Measurements from ENCODE around the gene EIF4B. TPM values are rescaled to one million over a fixed set of nuclear protein-coding genes. Genes with fewer than 3 reads are reported as not detected.

Gene EIF4B
- total and polyA plus RNA-seq, 4 donors, result 81.9 to 684 (median 220) TPM

GRCh38 chr12:53057816-53058500 lies 51.7 kb downstream of the EIF4B start:
- no peak overlapping the region for H3K9ac ChIP-seq (ENCODE audit: insufficient read depth in 1 of 2, low read length in 2 of 2)
- no peak for DNase-seq
- peaks cover 0 to 61% (median 59%) of the 10 kb centered on the region in 4 donors for H3K36me3 ChIP-seq (ENCODE audit: control insufficient read depth in 4 of 4, insufficient read depth in 4 of 4, low read length in 4 of 4)
- no peaks in the 10 kb centered on the region for H3K9me3 ChIP-seq (ENCODE audit: control insufficient read depth in 4 of 4, insufficient read depth in 3 of 4, low read length in 3 of 4)
- H3K27me3 ChIP-seq (ENCODE audit: control insufficient read depth in 3 of 3, insufficient read depth in 3 of 3, low read length in 2 of 3), result no peaks in the 10 kb centered on the region
- no peak overlapping the region for H3K4me3 ChIP-seq
- peaks cover 0 to 36% (median 21%) of the 10 kb centered on the region in 5 donors for H3K4me1 ChIP-seq (ENCODE audit: control insufficient read depth in 5 of 5, insufficient read depth in 5 of 5, low read length in 5 of 5)
- WGBS, 2 donors, result 92 to 93% methylated on average over 13 of the region's 13 CpGs
- H3K27ac ChIP-seq (ENCODE audit: low read depth in 1 of 2, low read length in 1 of 2), result no peak overlapping the region
- no peak for ATAC-seq (ENCODE audit: insufficient read depth, low FRiP score)
- TF ChIP-seq CTCF (IDR thresholded peaks at IDR 0.05; ENCODE audit: control extremely low read depth, extremely low read depth), result no peak

- Histone ChIP-seq H3K27me3 (ENCODE audit: control insufficient read depth in 3 of 3, insufficient read depth in 3 of 3, low read length in 2 of 3) (no peaks in the 10 kb centered on the region), H3K27ac (ENCODE audit: low read depth in 1 of 2, low read length in 1 of 2) (no peak overlapping the region), H3K4me1 (ENCODE audit: control insufficient read depth in 5 of 5, insufficient read depth in 5 of 5, low read length in 5 of 5) (peaks cover 0 to 27% (median 15%) of the 10 kb centered on the region in 5 donors), H3K9ac (ENCODE audit: insufficient read depth in 1 of 2, low read length in 2 of 2) (no peak overlapping the region), H3K36me3 (ENCODE audit: control insufficient read depth in 4 of 4, insufficient read depth in 4 of 4, low read length in 4 of 4) (peaks cover 0 to 69% (median 61%) of the 10 kb centered on the region in 4 donors), H3K4me3 (no peak overlapping the region), H3K9me3 (ENCODE audit: control insufficient read depth in 4 of 4, insufficient read depth in 3 of 4, low read length in 3 of 4) (no peaks in the 10 kb centered on the region)
- TF ChIP-seq CTCF (IDR thresholded peaks at IDR 0.05; ENCODE audit: control extremely low read depth, extremely low read depth), result no peak
- WGBS, 2 donors, result 87 to 91% methylated on average over 35 of the region's 35 CpGs
- ATAC-seq (ENCODE audit: insufficient read depth, low FRiP score) (no peak), DNase-seq (no peak)
Measured at GRCh38 chr12:53058674-53059433, 52.6 kb downstream of the EIF4B start.

GRCh38 chr12:53059434-53060063 lies 53.3 kb downstream of the EIF4B start:
- H3K9ac ChIP-seq (ENCODE audit: insufficient read depth in 1 of 2, low read length in 2 of 2), result no peak overlapping the region
- 93 to 96% methylated on average over 24 of the region's 24 CpGs for WGBS, 2 donors
- ATAC-seq (ENCODE audit: insufficient read depth, low FRiP score), result no peak
- H3K27ac ChIP-seq (ENCODE audit: low read depth in 1 of 2, low read length in 1 of 2), result no peak overlapping the region
- TF ChIP-seq CTCF (IDR thresholded peaks at IDR 0.05; ENCODE audit: control extremely low read depth, extremely low read depth), result no peak
- H3K4me1 ChIP-seq (ENCODE audit: control insufficient read depth in 5 of 5, insufficient read depth in 5 of 5, low read length in 5 of 5), result peaks cover 0 to 24% (median 11%) of the 10 kb centered on the region in 5 donors
- no peak for DNase-seq
- no peaks in the 10 kb centered on the region for H3K9me3 ChIP-seq (ENCODE audit: control insufficient read depth in 4 of 4, insufficient read depth in 3 of 4, low read length in 3 of 4)
- H3K36me3 ChIP-seq (ENCODE audit: control insufficient read depth in 4 of 4, insufficient read depth in 4 of 4, low read length in 4 of 4), result peaks cover 0 to 74% (median 64%) of the 10 kb centered on the region in 4 donors
- no peak overlapping the region for H3K4me3 ChIP-seq
- no peaks in the 10 kb centered on the region for H3K27me3 ChIP-seq (ENCODE audit: control insufficient read depth in 3 of 3, insufficient read depth in 3 of 3, low read length in 2 of 3)

All from lung (tissue), 12 donors.